NCI-H510A treated with DMSO at 0.1 percent for 48 hours (cell line): ENCODE data around the gene ZNF512B.
"Not testable (repeated sequence)": the region's sequence is repeated elsewhere in the genome, so short reads cannot be mapped to it uniquely, and the experiment has no call there.

Source experiments
- DNase-seq: peaks from one replicate; lab custom pipeline; 2025; lab: John Stamatoyannopoulos, UW

The ZNF512B gene

GRCh38 chr20:63962426-63963347 lies 7.0 kb downstream of the ZNF512B start:
- no peak for DNase-seq

DNA sequence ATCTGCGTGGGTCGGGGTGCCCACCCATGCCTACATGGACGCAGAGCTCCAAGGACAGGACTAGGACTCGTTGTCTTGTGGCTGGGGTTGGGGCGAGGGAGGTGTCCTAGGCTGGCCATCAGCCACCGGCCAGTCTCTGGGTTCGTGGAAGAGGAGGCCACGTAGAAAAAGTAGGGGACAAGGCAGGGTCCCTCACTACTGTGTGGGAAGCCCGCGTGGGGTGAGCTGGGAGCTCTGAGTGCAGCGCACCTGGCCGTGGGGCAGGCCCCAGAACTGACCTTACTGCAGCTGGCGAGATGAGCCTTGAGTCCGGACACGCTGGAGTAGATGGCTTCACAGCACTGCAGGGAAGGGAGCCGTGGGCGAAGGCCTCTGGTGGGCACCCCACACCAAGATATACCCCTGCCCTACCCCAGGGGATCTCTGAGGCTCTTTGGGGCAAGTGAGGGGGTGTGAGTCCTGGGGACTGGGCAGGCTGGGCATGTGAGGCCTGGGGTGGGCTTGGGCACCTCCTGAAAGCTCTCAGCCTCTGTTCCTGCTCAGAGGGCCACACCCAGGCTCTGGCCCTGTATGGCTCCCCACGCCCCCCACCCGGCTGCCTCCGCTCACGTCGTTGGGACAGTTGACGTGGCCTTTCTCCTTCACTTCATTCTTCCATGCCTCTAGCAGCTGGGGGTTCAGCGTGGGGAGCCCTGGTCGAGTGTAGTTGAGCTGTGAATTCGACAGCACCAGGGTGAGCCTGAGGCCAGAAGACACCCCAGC lies 7.9 kb downstream of the ZNF512B start:
- DNase-seq, result no peak

- not testable (repeated sequence) for DNase-seq
Observed at GRCh38 chr20:63960654-63961621, 8.8 kb downstream of the ZNF512B start.

DNA sequence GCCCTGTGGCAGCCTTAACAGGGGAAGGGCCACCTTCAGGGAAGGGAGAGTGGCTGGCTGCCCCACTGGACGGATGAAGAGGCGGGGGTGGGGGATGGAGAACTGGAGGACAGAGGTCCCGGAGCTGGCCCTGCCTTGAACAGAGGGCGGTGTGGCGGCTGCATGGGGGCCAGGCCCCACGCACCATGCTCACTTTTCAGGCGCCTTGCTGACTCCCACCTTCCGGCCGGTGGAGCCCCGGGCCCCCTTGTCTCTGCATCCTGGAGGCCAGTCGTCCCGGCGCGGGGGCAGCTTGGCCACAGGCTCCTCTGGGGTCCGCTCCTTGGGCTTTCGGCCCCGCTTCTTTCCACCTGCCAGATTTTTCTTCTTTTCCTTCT lies 10.0 kb downstream of the ZNF512B start:
- no peak for DNase-seq

DNA sequence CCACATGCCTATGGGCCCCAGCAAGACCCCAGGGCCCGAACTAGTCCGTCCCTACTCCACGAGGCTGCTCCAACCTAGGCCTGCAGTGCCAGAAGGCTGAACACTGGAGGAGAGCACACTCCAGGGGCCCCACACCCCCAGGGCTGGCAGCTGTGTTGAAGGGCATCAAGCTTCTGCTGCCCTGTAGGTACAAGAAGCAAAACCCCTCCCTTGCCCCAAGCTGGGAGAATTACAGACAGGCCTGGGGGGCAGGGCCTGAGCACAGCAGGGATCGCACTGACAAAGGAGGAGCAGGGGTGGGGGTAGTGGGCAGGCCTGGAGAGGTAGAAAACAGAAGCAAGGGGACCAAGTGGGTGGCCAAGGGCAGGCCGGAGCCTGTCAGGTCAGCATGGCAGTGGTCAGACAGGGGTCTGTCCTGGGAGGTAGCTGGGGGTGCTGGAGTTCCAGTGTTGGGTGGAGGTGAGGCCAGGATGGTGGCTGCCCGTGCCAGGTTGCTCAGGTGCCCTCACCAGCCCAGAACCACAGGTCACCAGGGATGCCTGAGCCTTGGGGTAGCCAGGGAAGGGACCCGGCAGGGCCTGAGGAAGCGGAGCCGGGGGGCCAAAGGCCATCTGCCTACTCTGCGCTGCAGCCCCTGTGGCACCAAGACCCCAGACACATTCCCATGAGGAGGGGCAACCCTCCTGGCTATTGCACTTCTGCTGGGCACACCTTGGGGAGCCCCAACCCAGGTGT lies 10.6 kb downstream of the ZNF512B start:
- no peak for DNase-seq

- DNase-seq, result no peak
Observed at GRCh38 chr20:63958471-63958870, 11.3 kb downstream of the ZNF512B start.

GRCh38 chr20:63957690-63958441 lies 11.9 kb downstream of the ZNF512B start:
- peak; percentile 95 for DNase-seq

DNA sequence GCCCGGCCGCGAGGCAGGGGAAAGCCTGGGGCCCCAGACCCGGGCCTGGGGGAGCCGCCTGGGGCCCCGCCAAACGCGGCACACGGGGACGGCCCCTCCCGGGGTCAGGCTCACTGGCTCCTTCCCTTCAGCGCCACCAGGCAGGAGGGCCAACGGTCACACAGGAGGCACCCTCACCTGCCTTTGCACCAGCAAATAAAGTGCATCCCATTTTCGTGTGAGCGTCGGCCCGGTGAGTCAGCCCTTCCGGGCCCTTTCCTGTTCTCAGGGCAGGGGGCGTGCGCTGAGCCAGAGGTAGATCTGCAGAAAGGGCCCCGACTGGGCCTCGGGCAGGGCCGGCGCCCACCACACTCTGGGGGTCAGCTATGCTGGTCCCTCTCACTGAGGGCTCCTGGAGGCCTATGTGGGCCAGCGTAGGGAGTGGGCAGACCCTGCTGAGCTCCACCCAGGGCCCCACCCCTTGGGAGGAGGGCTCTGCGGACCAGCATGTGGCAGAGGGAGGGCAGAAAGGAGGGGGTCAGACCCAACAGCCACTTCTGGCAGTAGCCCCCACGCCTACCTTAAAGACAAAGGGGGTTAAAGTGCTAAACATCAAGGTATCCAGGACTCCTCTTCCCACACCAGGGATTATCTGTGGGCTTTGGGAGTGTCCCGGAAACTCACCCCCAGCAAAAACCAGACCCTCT lies 12.6 kb downstream of the ZNF512B start:
- DNase-seq, result peak; percentile 95

DNA sequence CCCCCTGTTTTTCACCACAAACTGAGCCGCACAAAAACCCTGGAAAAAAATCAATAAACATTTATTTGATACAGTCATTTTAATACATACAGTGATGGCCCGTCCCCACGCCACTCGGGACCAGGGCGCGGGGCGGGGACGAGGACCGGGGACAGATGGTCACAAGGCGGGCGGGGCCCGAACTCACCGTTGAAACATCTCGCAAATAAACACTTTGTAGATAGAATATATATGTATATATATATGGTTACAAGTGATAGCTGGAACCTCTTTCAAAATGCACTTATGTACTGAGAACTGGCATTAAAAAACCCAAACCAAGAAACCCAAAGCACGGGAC lies 13.1 kb downstream of the ZNF512B start:
- peak; percentile 56 for DNase-seq

GRCh38 chr20:63955827-63956663 lies 13.7 kb downstream of the ZNF512B start, which contains the start of gene UCKL1:
Gene UCKL1, minus strand, starts transcription at chr20:63956416. Its CDS starts 44 bp downstream, at chr20:63956372.
- DNase-seq, result peak; percentile 79

GRCh38 chr20:63955281-63955826 lies 14.4 kb downstream of the ZNF512B start:
- no peak for DNase-seq

- no peak for DNase-seq
Observed at GRCh38 chr20:63953764-63954429, 15.8 kb downstream of the ZNF512B start.

- no peak for DNase-seq
Observed at GRCh38 chr20:63952769-63953168, 17.0 kb downstream of the ZNF512B start.

DNA sequence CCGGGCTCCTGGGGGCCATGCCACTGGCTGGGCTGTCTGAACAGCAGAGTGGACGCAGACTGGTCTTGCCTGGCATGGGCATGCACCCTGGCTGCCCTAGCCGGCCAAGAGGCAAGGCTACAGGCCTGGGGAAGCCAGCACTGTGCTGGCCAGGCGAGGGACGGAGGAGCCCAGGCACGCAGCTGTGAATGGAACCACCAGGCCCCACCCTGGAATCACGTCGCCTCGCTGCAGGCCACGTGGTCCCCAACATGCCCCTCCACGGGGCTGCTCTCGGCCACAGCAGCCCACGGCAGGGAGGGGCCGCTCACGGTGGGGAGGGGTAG lies 17.6 kb downstream of the ZNF512B start:
- DNase-seq, result no peak

DNA sequence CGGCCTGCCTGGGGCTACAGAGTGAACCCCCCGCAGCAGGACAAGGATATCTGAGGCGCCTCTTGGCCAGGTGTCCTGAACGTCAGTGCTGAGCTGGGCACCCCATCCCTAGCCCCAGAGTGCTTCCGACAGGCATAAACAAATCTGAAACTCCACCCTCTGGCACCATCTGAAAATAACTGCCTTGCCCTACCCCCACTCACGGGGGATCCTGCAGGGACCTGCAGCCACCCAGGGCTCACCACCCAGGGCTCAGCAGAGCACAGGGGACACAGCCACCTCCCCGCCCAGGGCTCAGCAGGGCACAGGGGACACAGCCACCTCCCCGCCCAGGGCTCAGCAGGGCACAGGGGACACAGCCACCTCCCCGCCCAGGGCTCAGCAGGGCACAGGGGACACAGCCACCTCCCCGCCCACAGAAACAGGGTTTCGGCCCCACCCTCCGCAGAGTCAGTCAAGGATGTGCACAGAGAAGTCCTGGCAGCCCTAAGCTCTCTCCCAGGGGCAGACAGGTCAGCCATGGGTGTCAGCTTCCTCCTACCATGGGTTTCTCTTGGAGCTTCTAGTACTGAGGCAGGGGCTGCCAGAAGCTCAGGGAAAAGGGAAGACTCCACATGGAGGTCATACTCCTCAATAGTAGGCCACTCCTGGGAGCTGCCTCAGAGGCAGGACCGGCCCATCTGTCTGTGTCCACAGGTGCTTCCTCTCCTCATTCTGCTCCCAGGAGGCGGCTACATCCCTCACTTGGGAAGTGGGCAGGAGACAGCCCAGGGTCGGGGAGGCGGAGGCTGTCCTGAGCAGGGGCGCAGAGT lies 18.1 kb downstream of the ZNF512B start:
- no peak for DNase-seq

- DNase-seq, result no peak
Observed at GRCh38 chr20:63950701-63951397, 18.9 kb downstream of the ZNF512B start.
